ENCODE results near the gene XPNPEP2.

The XPNPEP2 gene

GRCh38 chrX:129791961-129792570 lies 53.3 kb downstream of the XPNPEP2 start:
- DNase-seq, result no peak
- intact Hi-C loops (cut with DNase I), result no loop called here

GRCh38 chrX:129792586-129793291 lies 54.0 kb downstream of the XPNPEP2 start:
- intact Hi-C loops (cut with DNase I), result no loop called here
- no peak for DNase-seq

DNA sequence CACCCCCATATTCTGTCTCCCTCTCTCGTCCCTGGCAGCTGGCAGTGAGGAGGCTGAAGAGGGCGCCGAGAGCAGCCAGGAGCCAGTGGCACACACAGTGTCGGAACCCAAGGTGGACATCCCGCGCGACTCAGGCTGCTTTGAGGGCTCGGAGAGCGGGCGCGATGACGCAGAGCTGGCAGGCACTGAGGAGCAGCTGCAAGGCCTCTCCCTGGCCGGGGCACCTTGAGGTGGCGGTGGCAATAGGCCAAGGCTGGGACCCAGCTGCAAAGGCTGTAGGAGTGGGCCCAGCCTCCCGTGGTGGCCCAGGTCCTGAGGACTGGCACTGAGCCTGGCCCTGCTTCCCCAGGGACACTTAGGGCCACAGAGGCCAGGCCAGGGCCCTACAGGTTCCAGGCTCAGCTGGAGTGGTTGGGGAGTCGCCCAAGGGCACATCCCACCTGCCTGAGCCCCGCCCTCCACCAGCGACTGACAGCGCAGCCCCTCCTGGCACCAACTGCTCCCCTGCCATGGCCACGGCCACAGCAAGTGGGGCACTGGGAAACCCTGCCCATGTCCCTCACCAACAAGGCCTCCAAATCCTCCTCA lies 54.9 kb downstream of the XPNPEP2 start:
- no peak for DNase-seq

GRCh38 chrX:129795584-129795983 lies 56.8 kb downstream of the XPNPEP2 start:
- no peak for DNase-seq
- intact Hi-C loops (cut with DNase I), result no loop called here

More for the DNA sequence above, 54.9 kb downstream of the XPNPEP2 start:
- intact Hi-C loops (cut with DNase I), result no loop called here

DNA sequence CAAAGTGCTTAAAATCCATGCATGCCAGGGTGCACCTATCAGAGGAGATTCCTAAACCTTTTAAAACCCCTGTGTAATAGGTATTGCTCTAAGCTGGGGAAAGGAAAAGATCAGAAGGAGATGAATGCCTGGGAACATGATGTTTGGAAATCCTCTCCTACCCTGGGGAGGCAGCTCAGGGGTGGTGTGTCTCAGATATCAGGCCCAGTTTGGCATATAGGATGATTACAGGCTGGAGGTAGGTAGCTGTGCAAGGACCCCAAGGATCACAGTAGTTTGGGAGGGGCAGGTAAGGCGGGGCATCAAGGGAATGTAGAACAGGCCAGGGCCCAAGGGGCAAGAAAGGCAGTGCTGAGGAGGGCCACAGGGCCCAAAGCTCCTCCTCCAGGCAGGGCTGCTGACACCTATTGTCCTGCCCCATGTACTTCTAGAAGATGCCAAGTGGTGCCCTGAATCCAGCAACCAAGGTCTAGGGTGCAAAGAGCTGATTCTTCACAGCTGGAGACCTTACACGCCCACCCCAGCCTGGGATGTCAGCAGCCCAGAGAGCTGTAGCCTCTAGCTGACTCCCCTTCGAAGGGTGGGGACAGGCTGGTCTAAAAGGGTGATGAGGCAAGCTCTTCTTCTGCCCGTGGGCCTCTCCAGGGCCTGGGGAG lies 58.6 kb downstream of the XPNPEP2 start:
- no peak for DNase-seq
- intact Hi-C loops (cut with DNase I), result no loop called here

- intact Hi-C loops (cut with DNase I), result no loop called here
- no peak for DNase-seq
Observed at GRCh38 chrX:129798456-129798855, 59.7 kb downstream of the XPNPEP2 start.

DNA sequence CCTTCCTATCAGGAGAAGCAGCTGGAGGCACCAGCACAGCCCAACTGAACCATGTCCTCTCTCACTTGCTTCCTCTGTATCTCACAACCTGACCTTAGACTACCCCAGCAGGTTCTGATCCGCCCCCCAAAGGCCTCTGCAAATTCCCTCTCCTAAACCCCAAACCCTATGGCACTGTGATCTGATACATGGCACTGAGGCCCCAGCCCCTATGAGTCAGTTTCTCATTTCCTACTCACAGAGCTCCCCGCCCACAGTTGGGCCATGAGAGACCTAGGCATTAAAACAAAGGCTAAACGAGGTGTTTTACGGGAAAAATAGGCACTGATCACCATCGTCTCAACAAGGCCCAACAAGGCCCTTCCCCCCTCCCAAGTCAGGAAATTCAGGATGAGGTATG lies 60.1 kb downstream of the XPNPEP2 start:
- DNase-seq, result no peak
- intact Hi-C loops (cut with DNase I), result no loop called here

DNA sequence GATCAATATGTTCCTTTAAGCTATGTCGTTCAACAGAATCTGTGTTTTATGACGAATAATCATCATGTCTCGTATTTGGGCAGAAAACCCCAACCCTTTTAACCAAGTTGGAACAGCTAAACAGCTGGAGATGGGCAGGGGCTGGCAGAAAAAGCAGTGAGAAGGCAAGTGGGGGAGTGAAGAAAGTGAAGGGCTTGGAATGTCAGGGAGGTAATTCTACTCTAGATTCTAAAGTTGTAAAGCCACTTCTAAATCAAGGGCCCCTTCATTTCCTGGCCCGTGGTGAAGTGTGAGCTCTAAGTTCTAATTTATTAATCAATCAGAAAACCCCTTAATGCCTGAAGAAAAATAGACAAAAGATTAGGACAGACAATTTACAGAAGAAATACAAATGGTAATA lies 61.4 kb downstream of the XPNPEP2 start:
- DNase-seq, result no peak
- intact Hi-C loops (cut with DNase I), result no loop called here

DNA sequence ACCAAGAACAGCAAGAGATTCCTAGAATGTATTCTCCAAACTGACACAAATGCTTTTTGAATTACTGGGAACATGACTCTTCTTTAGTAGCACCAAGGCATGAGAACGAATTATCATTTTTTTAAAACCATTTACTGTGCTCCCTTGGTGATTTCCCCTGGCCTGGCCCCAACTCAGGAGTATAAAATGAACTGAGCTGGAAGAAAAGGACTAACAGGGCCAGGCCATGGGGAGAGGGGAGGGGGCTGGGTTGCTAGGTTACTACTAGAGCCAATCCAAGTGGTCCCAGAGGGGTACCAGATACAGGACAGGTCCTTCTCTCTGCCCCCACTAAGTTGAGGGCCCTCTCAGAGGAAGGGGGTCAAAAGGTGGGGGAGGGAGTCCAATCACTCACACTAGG lies 64.1 kb downstream of the XPNPEP2 start:
- intact Hi-C loops (cut with DNase I), result no loop called here
- no peak for DNase-seq

- intact Hi-C loops (cut with DNase I), result no loop called here
- DNase-seq, result no peak
Observed at GRCh38 chrX:129804806-129805205, 66.0 kb downstream of the XPNPEP2 start.

DNA sequence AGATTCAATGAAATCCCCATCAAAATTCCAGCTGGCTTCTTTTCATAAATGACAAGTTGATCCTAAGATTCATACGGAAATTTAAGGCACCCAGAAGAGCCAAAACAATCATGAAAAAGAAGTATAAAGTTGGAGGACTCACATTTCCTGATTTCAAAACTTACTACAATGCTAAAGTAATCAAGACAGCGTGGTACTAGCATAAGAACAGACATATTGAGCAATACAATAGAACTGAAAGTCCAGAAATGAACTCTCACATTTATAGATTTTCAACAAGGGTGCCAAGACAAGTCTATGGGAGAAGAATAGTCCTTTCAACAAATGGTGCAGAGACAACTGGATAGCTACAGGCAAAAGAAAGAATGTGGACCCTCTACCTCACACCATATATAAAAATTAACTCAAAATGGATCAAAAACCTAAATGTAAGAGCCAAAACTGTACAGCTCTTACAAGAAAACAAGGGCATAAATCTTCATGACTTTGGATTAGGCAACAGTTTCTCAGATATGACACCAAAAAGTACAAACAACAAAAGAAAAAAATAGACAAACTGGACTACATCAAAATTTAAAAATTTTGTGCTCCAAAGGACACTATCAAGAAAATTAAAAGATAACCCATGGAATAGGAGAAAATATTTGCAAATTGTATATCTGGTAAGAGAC lies 69.5 kb downstream of the XPNPEP2 start:
- intact Hi-C loops (cut with DNase I), result no loop called here
- DNase-seq, result no peak

GRCh38 chrX:129808829-129809796 lies 70.3 kb downstream of the XPNPEP2 start:
- intact Hi-C loops (cut with DNase I), result no loop called here
- DNase-seq, result no peak

DNA sequence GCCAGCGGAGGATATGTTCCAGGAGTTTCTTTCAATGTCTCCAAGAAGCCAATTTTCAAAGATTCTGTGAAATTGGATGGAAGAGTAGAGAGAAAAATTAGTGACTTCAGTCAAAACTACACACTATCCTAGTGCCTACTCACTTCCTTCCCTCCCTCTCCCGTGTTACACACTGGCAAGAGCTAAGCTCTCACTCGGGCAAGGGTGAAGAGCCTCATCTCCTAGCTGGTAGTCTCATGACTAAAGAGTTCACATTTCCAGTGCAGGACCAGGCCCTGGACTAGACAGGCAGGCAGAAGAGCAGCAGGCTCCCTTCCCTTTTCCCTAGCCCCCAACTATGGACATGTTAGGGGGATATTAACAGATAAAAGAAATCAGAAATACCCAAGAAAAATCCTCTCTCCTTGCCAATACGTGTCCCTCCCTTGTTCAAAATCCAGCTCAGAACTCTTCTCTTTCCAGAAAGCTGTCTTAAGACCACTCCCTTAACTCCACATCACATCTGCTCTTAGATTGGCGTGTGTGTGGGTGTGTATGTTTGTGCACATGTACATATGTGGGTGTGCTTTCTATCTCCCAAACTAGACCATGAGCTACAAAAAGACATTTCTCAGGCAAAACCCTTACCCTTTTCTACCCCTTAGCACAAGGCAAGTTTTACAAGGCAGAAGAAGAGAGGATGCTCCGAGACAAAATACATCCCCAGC lies 75.0 kb downstream of the XPNPEP2 start:
- DNase-seq, result no peak
- intact Hi-C loops (cut with DNase I), result no loop called here

DNA sequence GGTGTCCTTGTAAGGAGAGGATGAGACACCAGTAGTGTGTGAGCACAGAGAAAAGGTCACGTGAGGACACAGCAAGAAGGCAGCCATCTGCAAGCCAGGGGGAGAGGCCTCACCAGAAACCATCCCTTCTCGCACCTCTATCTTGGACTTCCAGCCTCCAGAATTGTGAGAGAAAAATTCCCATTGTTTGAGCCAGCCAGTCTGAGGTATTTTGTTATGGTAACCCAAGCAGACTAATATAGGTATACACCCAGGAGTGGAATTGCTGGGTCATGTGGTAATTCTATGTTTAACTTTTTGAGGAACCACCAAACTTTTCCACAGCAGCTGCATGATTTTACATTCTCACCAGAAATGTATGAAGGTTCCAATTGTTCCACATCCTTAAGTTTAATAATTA lies 79.3 kb downstream of the XPNPEP2 start:
- no peak for DNase-seq
- intact Hi-C loops (cut with DNase I), result no loop called here

All from posterior cingulate gyrus (tissue), 11 donors.